Esophagus muscularis mucosa (tissue), 3 donors: ENCODE data around the gene LRRTM4.

Experiments
- POLR2AphosphoS5 ChIP-seq, 2 donors: sonication (generic); formaldehyde crosslinking; IDR thresholded peaks; one replicate each; pipeline ENCODE4 v1.6.1; 2017; ENCODE audit warnings: antibody characterized with exemption in 2 of 2
- TF ChIP-seq, protein P1 (sequence below), 3 experiments: fragments of 200-600 bp in 2 of 3; fragments of 450-650 bp in 1 of 3; sonication (generic) in 2 of 3; IDR thresholded peaks; one replicate each; pipeline ENCODE4 v1.5.1; 2017 to 2019; ENCODE audit warnings: antibody characterized with exemption in 3 of 3, mild to moderate bottlenecking in 2 of 3, moderate library complexity in 1 of 3

DNA sequence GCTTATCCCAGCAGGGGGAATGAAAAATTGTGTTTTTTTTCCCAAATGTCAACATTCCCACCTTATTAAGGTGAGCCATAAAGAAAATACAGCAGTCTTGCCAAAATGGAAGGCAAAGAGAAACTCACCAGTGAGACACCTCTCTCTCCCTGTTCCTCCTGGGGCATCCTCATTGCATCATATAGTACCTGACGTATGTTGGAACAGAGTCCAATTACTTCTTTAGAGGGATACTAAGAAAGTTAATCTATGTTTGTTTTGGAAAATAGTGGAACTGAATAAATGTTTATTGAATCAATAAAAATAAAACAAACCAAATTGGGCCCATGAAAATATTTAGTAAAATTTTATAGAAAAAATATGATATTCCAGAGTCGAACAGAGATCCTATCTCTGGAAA is 700.4 kb downstream of the LRRTM4 start:
- TF ChIP-seq, protein P1, sequence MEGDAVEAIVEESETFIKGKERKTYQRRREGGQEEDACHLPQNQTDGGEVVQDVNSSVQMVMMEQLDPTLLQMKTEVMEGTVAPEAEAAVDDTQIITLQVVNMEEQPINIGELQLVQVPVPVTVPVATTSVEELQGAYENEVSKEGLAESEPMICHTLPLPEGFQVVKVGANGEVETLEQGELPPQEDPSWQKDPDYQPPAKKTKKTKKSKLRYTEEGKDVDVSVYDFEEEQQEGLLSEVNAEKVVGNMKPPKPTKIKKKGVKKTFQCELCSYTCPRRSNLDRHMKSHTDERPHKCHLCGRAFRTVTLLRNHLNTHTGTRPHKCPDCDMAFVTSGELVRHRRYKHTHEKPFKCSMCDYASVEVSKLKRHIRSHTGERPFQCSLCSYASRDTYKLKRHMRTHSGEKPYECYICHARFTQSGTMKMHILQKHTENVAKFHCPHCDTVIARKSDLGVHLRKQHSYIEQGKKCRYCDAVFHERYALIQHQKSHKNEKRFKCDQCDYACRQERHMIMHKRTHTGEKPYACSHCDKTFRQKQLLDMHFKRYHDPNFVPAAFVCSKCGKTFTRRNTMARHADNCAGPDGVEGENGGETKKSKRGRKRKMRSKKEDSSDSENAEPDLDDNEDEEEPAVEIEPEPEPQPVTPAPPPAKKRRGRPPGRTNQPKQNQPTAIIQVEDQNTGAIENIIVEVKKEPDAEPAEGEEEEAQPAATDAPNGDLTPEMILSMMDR (IDR thresholded peaks at IDR 0.05): no peak
- no peak for TF ChIP-seq POLR2AphosphoS5 (IDR thresholded peaks at IDR 0.05)
